ENCODE data around the gene C12orf60.

DNA sequence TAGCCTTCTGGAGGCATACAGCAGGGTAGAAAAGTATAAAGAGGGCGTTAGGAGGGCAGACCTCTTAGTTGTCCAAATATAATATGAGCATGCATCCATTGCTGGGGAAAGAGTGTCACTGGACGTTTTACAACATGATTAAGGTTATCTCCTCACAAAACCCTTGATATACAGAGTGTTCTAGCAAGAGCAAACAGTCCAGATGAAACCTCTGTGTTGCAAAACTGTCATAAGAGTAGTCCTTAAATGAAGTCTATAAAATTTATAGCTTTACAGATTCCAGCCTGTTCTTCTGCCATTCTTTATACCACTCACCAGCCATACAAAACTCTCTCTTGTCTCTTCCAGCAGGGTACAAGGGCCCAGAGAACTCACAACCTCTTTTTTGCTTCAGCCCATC is 21.9 kb upstream of the C12orf60 start:
- TF ChIP-seq, protein P1, sequence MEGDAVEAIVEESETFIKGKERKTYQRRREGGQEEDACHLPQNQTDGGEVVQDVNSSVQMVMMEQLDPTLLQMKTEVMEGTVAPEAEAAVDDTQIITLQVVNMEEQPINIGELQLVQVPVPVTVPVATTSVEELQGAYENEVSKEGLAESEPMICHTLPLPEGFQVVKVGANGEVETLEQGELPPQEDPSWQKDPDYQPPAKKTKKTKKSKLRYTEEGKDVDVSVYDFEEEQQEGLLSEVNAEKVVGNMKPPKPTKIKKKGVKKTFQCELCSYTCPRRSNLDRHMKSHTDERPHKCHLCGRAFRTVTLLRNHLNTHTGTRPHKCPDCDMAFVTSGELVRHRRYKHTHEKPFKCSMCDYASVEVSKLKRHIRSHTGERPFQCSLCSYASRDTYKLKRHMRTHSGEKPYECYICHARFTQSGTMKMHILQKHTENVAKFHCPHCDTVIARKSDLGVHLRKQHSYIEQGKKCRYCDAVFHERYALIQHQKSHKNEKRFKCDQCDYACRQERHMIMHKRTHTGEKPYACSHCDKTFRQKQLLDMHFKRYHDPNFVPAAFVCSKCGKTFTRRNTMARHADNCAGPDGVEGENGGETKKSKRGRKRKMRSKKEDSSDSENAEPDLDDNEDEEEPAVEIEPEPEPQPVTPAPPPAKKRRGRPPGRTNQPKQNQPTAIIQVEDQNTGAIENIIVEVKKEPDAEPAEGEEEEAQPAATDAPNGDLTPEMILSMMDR (IDR thresholded peaks at IDR 0.05): no peak
- no peak for TF ChIP-seq EP300 (IDR thresholded peaks at IDR 0.05)
